HG02884 (cell line): ENCODE data around the gene TGFBR2.

ENCODE experiments used
- ATAC-seq: cut with Tn5 transposase; IDR thresholded peaks from one replicate; pipeline ENCODE4 v1.9.1; 2021; ENCODE audit warnings: mild to moderate bottlenecking, moderate library complexity; ENCODE audit not compliant: unreplicated experiment

The TGFBR2 gene

DNA sequence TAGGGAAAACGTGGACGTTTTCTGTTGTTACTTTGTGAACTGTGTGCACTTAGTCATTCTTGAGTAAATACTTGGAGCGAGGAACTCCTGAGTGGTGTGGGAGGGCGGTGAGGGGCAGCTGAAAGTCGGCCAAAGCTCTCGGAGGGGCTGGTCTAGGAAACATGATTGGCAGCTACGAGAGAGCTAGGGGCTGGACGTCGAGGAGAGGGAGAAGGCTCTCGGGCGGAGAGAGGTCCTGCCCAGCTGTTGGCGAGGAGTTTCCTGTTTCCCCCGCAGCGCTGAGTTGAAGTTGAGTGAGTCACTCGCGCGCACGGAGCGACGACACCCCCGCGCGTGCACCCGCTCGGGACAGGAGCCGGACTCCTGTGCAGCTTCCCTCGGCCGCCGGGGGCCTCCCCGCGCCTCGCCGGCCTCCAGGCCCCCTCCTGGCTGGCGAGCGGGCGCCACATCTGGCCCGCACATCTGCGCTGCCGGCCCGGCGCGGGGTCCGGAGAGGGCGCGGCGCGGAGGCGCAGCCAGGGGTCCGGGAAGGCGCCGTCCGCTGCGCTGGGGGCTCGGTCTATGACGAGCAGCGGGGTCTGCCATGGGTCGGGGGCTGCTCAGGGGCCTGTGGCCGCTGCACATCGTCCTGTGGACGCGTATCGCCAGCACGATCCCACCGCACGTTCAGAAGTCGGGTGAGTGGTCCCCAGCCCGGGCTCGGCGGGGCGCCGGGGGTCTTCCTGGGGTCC is at the start of gene TGFBR2:
TGFBR2 (plus strand) TSS at position 301 of the 731 bp plus-strand sequence; CDS start at position 584, 283 bp downstream.
- ATAC-seq: peak; percentile 68

DNA sequence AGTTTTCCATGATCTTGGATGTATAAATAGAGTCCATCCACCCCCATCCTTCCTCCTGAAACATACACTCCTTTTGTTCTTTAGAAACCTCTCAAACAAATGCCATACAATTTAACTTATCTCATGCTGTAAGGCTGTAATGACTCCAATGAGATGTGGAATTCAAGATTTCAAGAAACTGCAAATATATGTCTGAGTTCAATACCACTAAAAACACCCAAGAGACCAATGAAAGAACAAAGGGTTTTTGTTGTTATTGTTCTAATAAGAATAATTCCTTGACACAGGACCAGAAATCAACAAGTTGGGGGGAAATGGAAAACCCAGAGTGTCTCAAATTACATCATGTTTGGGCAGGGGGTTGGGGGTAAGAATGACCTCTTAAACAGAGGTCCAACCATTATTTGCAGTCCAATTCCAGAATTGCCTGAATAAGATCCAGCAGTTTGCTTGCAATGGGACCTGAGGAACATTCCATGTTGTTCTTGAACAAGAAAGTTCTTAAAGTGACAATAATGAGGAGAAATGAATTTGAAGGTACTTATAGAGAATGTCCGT is 48.6 kb upstream of the TGFBR2 start:
- ATAC-seq: no peak

DNA sequence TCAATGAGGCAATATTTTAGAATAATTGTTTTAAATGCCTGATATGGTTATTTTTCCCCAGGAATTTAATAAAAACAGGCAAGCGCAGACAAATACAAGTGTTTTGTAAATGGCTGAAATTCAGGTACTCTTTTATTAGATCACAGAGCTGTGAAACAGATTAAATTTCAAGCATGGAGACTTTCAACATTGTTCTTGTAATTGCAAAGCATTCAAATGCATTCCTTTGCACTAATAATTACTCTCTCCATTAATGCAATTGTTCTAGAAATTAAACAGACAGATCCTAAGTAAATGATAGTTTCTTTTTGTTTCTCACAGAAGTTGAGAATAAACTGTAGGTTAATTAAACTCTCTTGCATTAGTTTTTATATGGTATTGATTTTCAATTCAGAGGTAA is 42.4 kb upstream of the TGFBR2 start:
- no peak for ATAC-seq

DNA sequence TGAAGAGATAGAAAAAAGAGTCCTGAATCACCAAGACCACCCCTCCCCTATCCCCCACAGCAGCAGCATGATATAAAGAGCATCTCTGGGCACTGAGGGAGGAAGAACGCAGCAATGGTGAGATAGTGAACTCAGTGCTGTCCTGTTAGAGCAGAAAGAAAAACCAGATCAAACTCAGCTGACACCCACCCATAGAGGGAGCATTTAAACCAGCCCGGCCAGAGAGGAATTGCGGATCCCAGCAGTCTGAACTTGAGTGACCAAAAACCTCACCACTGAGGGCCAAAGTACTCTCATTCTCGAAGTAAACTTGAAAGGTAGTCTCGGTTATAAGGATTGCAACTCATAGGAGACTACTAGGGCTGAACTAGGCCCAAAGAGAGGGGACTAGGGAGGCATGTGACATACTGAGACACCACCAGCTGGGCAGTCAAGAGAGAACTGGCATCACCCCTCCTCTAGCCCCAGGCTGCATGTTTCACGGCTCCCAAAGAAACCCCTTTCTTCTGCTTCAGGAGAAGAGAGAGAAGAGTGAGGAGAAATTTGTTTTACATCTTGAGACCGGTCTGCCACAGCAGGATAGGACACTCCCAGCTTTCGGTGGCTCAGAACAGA is 39.2 kb upstream of the TGFBR2 start:
- no peak for ATAC-seq

DNA sequence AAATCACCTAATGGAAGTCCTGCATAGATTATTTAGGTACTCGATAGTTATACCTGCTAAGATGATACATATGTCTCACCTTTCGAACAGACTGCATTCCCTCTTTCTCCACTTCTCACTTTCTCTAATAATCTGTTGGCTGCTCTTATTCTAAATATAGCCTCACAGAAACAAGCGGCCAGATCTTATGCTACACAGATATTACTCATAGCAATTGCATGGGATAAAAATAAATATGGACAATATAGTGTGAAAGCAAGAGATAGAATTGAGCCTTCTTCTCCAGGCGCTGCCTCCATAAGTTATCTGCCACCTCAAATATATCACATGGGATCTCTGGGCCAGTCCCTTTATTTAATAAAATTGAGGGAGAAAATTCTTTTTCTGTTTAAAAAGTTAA is 29.5 kb upstream of the TGFBR2 start:
- no peak for ATAC-seq

DNA sequence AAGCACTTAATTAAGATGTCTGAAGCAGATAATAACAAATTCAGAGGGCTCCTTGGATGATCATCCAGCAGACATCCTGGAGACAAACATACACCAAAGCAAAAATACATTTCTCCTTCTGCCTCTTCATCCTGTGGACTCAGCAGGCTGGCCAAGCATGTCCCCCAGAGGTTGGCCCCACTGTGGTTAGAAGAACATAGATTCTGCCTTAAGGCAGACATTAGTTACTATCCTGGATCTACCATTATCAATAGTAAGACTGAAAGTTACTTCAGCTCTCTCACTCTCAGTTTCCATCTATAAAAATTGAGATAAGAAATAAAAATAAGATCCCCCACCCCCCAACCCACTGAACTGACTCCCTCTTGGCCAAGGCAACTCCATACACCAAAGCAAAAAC is 28.6 kb upstream of the TGFBR2 start:
- ATAC-seq: peak; percentile 90

DNA sequence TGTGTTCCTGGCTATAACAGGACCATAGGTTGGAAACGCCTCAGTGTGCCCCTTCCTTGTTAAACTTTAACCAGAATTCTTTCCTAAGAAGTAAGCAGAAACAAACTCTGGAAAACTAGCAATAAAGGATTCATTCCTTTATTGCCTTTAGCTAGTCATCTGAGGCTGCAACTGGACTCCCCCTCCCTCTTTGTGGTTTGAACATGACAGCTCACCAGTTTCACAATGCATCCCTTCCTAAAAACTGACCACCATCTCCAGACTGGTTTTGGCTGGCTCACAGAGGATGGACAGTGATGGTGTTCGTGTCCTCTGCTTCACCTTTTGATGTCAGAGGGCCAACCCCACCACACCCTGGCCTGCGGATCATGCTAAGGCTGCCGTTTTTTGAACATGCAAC is 27.9 kb upstream of the TGFBR2 start:
- ATAC-seq: peak; percentile 33

DNA sequence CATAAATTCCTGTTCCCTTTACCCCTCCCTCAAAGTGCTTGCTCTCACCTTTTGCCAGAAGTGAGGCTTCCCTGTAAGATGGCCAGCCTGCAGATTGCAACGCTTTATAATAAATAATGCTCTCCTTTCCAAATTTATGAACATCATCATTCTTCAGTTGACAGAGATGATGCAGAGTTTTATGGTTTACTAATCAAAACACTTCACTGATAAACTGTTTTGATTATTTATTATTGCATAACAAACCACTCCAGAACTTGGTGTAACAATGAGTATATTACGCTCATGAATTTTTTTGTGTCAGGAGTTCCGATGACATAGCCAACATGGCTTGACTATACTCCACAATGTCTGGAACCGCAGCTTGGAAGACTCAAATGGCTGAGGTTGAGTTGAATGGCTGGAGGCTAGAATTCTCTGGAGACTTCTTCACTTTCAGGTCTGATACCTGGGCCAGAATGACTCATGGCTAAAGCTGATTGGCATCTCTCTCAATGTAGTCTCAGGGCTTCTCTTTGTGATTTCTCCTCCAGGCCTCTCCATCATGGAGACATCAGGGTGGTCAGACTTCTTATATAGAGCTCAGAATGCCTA is 27.3 kb upstream of the TGFBR2 start:
- no peak for ATAC-seq

DNA sequence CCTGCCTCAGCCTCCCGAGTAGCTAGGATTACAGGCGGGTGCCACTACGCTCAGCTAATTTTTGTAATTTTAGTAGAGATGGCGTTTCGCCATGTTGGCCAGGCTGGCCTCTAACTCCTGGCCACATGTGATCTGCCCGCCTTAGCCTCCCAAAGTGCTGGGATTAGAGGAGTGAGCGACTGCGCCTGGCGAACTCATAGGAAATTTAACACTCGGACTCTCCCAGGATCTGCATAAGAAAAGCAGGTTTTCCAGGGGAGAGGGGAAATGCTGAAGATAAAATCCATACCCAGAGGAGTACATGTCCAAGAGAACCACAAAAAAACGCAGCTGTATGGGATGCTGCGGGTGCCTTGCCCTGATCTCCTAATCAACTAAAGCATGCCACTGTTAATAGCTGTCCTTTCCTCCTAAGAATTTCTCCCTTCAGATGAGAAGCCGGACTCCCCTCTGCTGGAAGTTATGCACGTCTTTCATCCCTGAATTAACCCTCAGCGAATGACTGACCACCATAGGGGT is 25.3 kb upstream of the TGFBR2 start:
- ATAC-seq: no peak

DNA sequence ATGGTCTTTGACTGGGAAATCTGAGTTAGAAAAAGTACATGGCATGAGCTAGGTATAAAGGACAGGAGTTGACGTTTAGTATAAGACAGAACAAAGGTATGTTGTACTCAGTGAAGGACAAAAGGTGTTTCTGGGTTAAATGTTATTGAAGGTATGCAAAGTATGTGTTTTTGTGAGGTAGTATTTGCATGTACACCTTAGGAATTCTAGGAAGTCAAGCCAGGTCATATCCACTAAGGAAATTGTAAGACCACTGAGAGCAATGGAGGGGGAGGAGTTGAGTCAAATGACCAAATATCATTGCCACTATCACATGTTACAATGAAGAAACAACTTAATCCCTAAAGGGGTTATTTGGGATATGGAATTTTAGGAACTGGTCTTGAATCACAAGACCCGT is 24.4 kb upstream of the TGFBR2 start:
- no peak for ATAC-seq

DNA sequence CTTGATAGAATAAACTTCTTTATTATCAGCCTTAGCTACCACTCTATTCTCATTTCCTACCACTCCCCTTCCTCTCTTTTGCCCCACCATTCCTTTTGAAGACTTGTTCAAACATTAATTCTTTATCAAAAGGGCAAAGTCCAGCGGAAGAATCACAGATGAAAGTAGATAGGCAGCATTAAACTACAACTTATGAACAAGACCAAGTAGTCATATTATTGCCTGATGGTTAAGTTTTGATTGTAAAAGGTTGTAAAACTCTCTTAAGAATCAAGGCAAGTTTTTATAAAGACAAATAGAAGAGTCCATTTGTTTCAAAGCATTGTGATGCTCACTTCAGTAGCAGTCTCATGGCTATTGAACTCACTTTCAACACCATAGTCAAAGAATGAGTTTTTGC is 22.4 kb upstream of the TGFBR2 start:
- no peak for ATAC-seq

DNA sequence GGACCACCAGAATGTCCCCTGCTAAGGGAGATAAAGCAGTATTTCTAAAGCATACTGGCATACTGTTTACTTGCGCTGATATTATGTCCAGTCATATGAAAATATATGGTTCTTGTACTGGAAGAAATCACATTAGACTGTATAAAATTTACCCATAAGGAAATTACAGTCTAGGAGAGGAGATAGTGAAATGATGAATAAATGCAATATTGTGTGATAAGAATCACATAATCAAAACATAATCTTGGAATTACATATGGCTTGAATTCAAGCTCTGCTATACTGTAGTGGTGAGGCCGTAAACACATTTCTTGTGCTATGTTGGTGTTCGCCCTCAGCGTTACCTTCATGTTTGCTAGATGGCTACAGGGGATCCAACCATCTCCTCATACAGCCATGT is 20.7 kb upstream of the TGFBR2 start:
- ATAC-seq: no peak

DNA sequence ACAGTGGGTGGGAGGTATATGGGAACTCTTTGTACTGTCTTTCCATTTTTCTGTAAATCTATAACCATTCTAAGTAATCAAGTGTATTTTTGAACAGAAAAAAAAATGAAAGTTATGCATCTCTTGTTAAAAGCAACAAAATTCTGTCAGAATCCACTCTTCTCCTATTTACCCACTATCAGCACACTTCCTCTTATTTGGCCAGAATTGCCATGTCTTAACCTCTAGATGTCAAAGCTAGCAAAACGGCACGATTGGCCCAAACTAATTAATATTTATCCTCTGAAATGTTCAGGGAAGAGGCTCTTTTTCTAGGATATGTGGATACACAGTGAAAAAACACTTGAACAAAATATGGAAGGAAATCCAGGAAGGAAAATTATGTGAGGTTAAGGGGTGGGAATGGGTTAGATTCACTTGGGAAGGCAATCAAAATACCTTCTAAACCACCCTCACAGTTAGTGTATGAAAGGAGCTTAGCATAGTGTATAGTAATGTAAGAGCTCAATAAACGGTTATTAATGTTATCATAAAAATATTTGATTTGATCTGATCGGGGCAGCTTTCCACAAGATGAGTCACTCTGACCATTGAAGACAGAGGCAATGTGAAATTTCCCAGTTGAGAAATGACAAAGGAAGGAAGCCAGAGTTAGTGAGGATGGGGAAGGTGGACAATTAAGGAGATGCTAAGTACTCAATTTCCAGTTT is 20.1 kb upstream of the TGFBR2 start:
- no peak for ATAC-seq

DNA sequence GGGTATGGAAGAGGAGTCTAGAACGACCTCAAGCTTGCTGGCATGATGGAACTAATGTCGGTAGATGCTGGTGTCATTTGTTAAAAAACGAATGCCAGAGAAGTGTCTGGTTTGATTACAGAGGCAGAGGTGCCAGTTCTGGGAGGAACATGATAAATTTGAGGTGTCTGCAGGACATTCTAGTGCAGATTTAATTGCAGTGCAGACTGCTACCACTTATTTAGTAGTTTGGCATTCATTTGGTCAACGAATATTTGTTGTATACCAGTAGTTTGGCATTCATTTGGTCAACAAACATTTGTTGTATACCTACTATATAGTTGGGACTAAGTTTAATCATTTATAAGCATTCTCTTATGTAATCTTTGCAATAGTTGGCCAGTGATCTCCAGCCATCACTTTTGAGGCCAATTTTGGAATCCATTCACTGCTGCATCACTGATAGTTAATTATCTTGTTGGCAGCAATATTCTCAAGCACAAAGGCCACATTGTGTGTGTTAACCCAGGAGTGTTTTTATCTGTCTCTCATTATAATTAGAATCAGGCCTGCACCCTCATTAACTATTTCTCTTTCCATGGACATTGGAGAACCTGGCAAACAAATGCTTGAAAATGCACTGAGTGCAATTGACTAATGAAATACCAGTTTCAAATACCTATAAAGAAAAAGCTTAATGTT is 19.5 kb upstream of the TGFBR2 start:
- ATAC-seq: no peak

DNA sequence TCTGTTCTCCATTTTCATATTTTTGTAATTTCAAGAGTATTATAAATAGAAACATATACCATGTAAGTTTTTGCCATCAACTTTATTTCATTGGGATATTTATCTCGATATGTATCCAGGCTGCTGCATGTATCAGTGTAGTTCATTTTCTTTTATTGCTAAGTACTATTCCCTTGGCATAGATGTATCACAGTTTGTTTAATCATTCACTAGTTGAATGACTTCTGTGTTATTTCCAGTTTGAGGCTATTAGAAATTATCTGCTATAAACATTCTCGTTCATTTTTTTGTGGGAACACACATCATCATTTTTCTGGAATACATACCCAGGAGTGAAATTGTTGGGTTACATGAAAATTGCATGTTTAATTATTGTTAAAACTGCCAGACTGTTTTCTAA is 18.5 kb upstream of the TGFBR2 start:
- no peak for ATAC-seq

DNA sequence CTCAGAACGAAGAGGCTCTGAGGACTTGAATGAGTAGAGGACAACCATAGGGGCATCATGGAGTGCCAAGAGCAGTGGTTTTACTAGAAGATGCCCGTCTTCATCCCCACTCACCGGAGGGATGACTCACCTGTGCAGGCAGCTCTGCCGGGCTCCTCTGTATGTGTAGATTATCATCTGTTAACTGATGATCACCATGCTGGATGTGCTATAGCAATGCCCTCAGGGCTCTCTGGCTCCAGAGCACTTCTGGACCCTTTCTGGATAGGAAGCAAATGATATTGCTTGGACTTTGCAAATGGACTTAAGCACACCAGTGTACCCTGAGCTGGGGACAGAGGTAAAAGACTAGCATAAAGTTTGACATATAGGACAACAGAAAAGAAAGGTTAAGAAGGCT is 10.2 kb upstream of the TGFBR2 start:
- no peak for ATAC-seq

DNA sequence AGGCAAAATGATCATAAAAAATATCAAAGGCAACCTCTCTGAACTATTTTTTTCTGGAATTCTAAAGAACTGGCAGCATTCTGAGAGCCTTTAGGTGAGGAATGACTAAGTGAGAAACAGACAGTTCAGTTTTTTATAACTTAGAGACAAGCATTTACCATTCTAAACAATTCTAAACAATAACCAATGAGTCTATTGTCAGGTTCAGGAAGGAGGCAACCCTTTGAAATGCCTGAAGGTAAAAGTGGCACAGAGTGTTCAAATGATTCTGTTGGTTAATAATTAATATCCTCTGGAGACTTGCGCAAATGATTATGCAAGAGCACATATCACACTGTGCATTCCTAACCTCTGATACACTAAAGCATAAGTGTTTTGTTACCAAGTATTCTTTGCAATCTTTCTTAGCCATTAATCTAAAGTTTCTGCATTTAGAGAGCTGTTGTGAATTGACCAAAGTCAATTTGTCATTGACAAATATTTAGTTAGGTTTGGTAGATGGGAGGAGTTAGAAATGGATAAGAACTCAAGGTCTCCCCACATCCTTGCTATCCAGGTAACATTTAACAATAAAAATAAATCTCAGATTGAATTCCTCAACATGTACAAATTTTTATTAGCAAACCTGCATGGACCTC is 9.2 kb upstream of the TGFBR2 start:
- ATAC-seq: no peak

DNA sequence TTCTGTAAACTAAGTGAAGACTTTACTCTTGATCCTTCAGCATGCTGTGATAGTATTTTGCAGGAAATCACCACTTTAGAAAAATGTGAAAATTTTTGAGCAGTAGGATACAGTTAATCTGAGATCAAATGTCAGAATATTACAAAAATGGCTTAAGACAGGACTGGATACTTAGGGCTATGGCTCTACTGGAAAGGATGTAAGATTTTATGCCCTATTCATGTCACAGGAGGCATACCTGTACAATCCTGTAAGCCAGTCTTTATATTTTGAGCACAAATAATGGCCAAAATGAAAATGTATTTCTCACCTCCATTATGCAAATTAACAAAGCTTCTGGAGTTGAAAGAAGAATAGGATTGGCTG is 8.6 kb upstream of the TGFBR2 start:
- ATAC-seq: no peak

DNA sequence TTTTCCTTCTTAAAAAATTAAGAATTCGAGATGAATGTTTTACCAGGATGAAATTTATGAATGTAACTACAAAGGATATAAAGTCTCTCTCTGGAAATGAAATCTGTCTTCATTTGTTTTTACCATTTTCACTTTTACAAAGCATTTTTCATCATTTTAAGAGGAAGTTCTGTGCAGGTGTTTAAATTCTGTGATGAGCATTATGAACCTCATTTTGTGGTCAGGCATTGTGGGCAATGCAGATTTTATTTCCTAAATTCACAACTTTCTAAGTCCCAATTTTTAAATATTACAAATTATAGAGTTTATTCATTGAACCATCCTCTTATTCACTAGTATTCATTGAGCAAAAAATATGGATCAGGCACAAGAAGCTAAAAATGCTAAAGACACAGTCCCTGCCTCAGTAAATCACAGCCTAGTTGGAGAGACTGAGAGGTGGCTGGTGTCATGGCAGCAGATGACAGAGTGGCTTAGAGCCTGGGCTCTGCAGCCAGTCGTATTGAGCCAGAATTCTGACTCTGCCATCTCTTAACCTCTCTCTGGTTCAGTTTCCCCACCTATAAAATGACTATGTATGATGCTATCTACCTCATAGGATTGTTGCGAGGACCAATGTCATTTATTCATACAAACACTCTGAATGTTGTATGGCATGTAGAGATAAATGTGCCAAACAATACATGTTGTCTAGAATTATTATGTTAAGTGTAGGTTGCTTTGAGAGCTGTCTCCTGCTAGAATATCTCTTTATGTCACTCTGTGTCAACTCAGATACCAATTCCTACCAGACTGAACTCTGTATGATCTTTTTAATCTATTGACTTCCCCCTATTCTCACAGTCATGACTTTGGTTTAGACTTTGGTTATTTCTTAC is 7.5 kb upstream of the TGFBR2 start:
- ATAC-seq: no peak
